Measurements from ENCODE around the gene PCGF5. TPM values are rescaled to one million over a fixed set of nuclear protein-coding genes. Genes with fewer than 3 reads are reported as not detected.

Gene PCGF5
- total RNA-seq, 2 donors from 2014 or later = 48.7 to 71.7 TPM

DNA sequence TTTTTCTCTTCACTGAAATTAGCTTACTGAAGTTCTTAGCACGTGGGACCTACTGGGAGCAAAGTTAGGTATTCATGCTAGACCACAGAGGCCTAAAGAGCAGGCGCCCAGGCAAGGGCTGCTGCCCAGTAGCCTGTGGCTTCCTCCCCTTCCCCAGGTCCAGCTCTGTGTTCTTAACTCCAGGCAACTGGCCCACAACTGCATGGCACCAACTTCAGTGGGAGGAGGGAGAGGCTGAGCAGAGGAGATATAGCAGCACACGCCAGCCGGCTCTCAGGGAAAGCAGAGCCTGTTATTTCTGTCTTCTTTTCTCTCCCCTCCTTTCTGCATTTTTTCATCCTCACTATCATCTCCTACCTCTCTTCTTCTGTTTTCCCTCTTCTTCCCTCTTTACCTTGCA, 67.4 kb downstream of the PCGF5 start:
- no peaks in the 10 kb centered on the region for H3K36me3 ChIP-seq
- H3K27ac ChIP-seq = no peak overlapping the region

DNA sequence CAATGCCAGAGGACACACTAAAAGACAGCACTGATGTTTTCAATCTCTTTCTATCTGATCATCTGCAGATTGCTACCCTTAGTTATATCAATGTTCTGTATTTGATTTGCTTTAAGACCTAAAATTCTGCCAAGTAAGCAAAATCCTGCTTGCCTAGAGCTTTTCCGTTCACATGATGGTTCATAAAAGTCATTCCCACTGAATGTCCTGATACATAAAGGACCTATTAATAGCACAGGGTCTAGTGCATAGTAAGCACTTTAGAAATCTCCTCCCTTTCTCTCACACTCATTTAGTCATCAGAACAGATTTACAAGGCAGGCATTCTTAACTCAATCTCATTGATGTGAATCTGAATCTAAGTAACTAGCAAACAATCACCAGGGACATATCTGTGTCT, 68.8 kb downstream of the PCGF5 start:
- Histone ChIP-seq H3K27ac (no peak overlapping the region), H3K9me3 (no peaks in the 10 kb centered on the region), H3K4me1 (no peaks in the 10 kb centered on the region), H3K27me3 (no peaks in the 10 kb centered on the region), H3K9ac (ENCODE audit: low read depth in 2 of 2, low read length in 2 of 2) (no peak overlapping the region), H3K4me3 (no peak overlapping the region), H3K36me3 (no peaks in the 10 kb centered on the region)
- TF ChIP-seq, protein P1, sequence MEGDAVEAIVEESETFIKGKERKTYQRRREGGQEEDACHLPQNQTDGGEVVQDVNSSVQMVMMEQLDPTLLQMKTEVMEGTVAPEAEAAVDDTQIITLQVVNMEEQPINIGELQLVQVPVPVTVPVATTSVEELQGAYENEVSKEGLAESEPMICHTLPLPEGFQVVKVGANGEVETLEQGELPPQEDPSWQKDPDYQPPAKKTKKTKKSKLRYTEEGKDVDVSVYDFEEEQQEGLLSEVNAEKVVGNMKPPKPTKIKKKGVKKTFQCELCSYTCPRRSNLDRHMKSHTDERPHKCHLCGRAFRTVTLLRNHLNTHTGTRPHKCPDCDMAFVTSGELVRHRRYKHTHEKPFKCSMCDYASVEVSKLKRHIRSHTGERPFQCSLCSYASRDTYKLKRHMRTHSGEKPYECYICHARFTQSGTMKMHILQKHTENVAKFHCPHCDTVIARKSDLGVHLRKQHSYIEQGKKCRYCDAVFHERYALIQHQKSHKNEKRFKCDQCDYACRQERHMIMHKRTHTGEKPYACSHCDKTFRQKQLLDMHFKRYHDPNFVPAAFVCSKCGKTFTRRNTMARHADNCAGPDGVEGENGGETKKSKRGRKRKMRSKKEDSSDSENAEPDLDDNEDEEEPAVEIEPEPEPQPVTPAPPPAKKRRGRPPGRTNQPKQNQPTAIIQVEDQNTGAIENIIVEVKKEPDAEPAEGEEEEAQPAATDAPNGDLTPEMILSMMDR (IDR thresholded peaks at IDR 0.05) = no peak
- intact Hi-C loops (cut with DNase I) = no loop called here
- no peak for DNase-seq

More for the DNA sequence above, 67.4 kb downstream of the PCGF5 start:
- DNase-seq = no peak
- intact Hi-C loops (cut with DNase I) = no loop called here
- Histone ChIP-seq H3K4me3 (no peak overlapping the region), H3K27me3 (no peaks in the 10 kb centered on the region), H3K9me3 (no peaks in the 10 kb centered on the region), H3K9ac (ENCODE audit: low read depth in 2 of 2, low read length in 2 of 2) (no peak overlapping the region), H3K4me1 (no peaks in the 10 kb centered on the region)
- TF ChIP-seq, protein P1 (IDR thresholded peaks at IDR 0.05) = no peak

DNA sequence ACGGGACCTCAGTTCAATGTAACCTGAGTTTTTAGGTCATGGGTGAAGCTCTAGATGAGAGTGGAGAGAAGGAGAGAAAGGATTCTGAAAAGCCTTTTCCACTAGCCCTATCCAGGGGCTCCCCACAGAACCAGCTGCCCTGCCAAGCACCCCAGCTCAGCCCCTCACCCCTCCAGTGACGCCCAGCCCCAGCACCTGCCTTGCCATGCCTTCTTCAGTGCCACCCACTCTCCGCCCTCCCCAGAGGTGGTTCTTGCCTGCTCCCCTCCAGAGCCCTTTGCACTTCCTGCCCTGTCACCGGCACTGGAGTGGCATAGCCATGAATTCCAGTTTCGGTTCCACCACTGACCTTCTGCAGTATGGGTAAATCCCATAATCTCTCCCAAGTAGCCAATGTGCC, 70.1 kb downstream of the PCGF5 start:
- no peaks in the 10 kb centered on the region for H3K36me3 ChIP-seq
- intact Hi-C loops (cut with DNase I) = loop anchor here (10.0 kb wide), 1 partner anchor 344 kb away; the partner anchor contains the start of gene PPP1R3C
- TF ChIP-seq, protein P1 (IDR thresholded peaks at IDR 0.05) = no peak
- H3K9me3 ChIP-seq = no peaks in the 10 kb centered on the region
- H3K4me3 ChIP-seq = no peak overlapping the region
- H3K9ac ChIP-seq (ENCODE audit: low read depth in 2 of 2, low read length in 2 of 2) = no peak overlapping the region
- no peak for DNase-seq
- no peaks in the 10 kb centered on the region for H3K4me1 ChIP-seq
- no peak overlapping the region for H3K27ac ChIP-seq
- H3K27me3 ChIP-seq = no peaks in the 10 kb centered on the region

DNA sequence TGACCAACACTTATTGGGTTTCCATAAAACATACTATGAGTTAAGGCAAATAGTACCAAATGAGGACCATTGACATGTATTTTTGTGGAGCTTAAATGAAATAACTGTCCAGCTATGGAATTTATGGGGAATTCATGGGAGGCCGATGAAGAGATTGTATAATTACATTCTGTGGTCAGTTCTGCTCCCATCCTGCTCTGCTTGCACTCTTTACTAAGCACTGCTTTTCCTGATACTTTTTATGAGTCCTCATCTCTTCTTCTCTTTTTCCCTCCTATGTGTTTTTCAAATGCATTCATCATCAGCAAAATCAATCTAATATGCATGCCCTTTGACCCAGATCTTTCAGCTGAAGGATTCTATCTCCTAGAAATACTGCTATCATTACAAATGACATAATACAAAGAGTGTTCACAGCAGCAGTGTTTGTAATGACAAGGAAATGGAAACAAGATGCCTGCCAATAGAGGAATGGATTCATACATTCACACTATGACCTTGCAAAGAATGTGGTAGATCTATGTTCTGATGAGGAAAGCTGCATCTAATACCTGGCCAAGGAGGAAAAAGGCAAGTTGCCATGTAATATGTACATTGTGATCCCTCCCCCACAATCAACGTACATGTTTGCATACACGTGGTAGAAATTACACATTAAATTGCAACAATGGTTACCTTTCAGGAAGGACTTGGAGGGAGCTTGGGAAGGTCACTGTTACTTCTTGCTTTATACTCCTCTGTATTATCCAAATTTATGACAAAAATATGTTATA, 73.9 kb downstream of the PCGF5 start:
- H3K27me3 ChIP-seq = no peaks in the 10 kb centered on the region
- TF ChIP-seq, protein P1 (IDR thresholded peaks at IDR 0.05) = no peak
- no peaks in the 10 kb centered on the region for H3K9me3 ChIP-seq
- no peak overlapping the region for H3K27ac ChIP-seq
- H3K9ac ChIP-seq (ENCODE audit: low read depth in 2 of 2, low read length in 2 of 2) = no peak overlapping the region
- no peak overlapping the region for H3K4me3 ChIP-seq
- no peak for DNase-seq
- H3K36me3 ChIP-seq = no peaks in the 10 kb centered on the region
- H3K4me1 ChIP-seq = no peaks in the 10 kb centered on the region
- intact Hi-C loops (cut with DNase I) = loop anchor here (10.0 kb wide), 1 partner anchor 340 kb away; the partner anchor contains the start of gene PPP1R3C

DNA sequence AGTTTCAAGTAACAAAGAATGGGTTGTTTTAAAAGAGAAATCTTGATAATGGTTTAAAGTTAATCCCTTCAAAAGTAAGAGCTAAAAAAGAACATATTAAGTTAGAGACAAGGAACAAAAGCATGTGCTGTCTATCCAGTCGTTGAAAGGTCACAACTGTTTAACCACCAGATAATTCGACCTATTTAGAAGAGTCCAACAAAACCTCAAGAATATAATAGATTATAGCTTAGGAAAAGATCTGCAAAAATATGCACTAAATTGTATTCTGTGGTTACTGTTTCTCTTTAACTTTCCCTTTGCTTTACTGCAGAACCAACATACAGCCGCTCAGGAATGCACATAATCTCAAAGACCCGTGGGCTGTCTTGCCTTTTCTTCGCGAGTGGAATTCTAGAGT, 74.9 kb downstream of the PCGF5 start:
- H3K27ac ChIP-seq = no peak overlapping the region
- no peak overlapping the region for H3K4me3 ChIP-seq
- H3K36me3 ChIP-seq = no peaks in the 10 kb centered on the region
- intact Hi-C loops (cut with DNase I) = loop anchor here (10.0 kb wide), 1 partner anchor 339 kb away; the partner anchor contains the start of gene PPP1R3C
- no peak overlapping the region for H3K9ac ChIP-seq (ENCODE audit: low read depth in 2 of 2, low read length in 2 of 2)
- TF ChIP-seq, protein P1 (IDR thresholded peaks at IDR 0.05) = no peak
- H3K9me3 ChIP-seq = no peaks in the 10 kb centered on the region
- DNase-seq = no peak
- H3K27me3 ChIP-seq = no peaks in the 10 kb centered on the region
- H3K4me1 ChIP-seq = no peaks in the 10 kb centered on the region
